Gastrocnemius medialis (tissue), 4 donors: ENCODE measurements around the gene TRHDE.

Source experiments
- CTCF ChIP-seq, 5 experiments: fragments of 450-650 bp in 3 of 5; fragments of 200-600 bp in 2 of 5; sonication (generic) in 2 of 5; IDR thresholded peaks in 4 of 5; conservative IDR thresholded peaks in 1 of 5; 1 replicate in 4 of 5; 2 replicates in 1 of 5; pipeline ENCODE4 v1.5.1; 2016 to 2019; ENCODE audit warnings: antibody characterized with exemption in 5 of 5, mild to moderate bottlenecking in 3 of 5, moderate library complexity in 3 of 5
- POLR2A ChIP-seq, 2 donors: fragments of 450-650 bp; IDR thresholded peaks; one replicate each; pipeline ENCODE4 v1.6.1; 2017; ENCODE audit warnings: antibody characterized with exemption in 2 of 2, mild to moderate bottlenecking in 2 of 2, moderate library complexity in 2 of 2

DNA sequence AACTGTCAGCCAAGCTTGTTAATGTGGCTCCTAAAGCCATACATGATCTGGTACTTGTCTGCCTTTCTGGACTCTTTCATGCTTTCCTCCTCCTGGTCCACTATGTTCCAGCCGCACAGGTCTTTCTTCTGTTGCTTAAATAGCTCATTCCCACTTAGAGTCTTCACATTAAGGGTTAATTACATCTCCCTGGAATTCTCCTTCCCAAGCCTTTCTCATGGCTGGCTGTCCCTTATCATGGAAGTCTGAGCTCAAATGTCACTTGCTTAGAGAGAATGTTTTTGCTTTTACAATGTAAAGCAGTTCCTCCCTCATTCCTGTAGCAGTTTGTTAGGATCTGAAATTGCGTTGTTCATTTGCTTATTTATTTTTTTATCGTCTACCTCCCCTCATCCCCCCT is 199.6 kb downstream of the TRHDE start:
- TF ChIP-seq CTCF (IDR thresholded peaks at IDR 0.05 in 4 of 5, conservative IDR thresholded peaks at IDR 0.05 in 1 of 5): no peak
- TF ChIP-seq POLR2A (IDR thresholded peaks at IDR 0.05): no peak
